RWPE1 (cell line): ENCODE data around the gene FAM107B.

Source experiments
- CTCF ChIA-PET: fragments of 350-600 bp; sonication (Branson Sonifier 250); formaldehyde crosslinking; extraction: SDS; loops from one replicate; lab custom pipeline; 2021; lab: Yijun Ruan, JAX
- POLR2A ChIA-PET: fragments of 400-600 bp; formaldehyde crosslinking; extraction: SDS; loops from one replicate; lab custom pipeline; 2020; ENCODE audit warnings: antibody characterized with exemption; ENCODE audit not compliant: low non-redundant PET; lab: Yijun Ruan, JAX
- DNase-seq: peaks from one replicate; pipeline ENCODE4 v3.0.0; 2012; ENCODE audit warnings: low spot score
- H3K27ac ChIP-seq: fragments of 450-650 bp; 2 replicates; pipeline ENCODE4 v1.5.1; 2017
- CTCF ChIP-seq: fragments of 450-650 bp; conservative IDR thresholded peaks from 2 replicates; pipeline ENCODE4 v1.5.1; 2017; ENCODE audit warnings: low read depth, mild to moderate bottlenecking

The FAM107B gene

GRCh38 chr10:14625192-14625631 lies 149.5 kb downstream of the FAM107B start:
- H3K27ac ChIP-seq, result no peak overlapping the region
- ChIA-PET POLR2A (no interaction called here), CTCF (interaction anchor here (0.6 kb wide), 1 partner anchor 75 kb away, joined by 6 read pairs; no protein-coding TSS in a partner anchor)
- no peak for DNase-seq
- TF ChIP-seq CTCF, result no peak

- CTCF ChIA-PET, result interaction anchor here (0.6 kb wide), 1 partner anchor 74 kb away, joined by 6 read pairs; no protein-coding TSS in a partner anchor
- POLR2A ChIA-PET, result no interaction called here
- DNase-seq, result no peak
Observed at GRCh38 chr10:14624600-14624999, 150.1 kb downstream of the FAM107B start.

GRCh38 chr10:14623931-14624330 lies 150.8 kb downstream of the FAM107B start:
- ChIA-PET CTCF (no interaction called here), POLR2A (no interaction called here)
- no peak overlapping the region for H3K27ac ChIP-seq
- no peak for TF ChIP-seq CTCF
- no peak for DNase-seq

More at GRCh38 chr10:14624600-14624999, 150.1 kb downstream of the FAM107B start:
- TF ChIP-seq CTCF, result no peak
- no peak overlapping the region for H3K27ac ChIP-seq

GRCh38 chr10:14621037-14621436 lies 153.7 kb downstream of the FAM107B start:
- TF ChIP-seq CTCF, result no peak
- no peak overlapping the region for H3K27ac ChIP-seq
- DNase-seq, result no peak
- POLR2A ChIA-PET, result no interaction called here
- CTCF ChIA-PET, result no interaction called here

GRCh38 chr10:14618674-14619073 lies 156.0 kb downstream of the FAM107B start:
- DNase-seq, result no peak
- H3K27ac ChIP-seq, result no peak overlapping the region
- TF ChIP-seq CTCF, result no peak
- ChIA-PET CTCF (interaction anchor here (0.6 kb wide), 1 partner anchor 8 kb away, joined by 3 read pairs; no protein-coding TSS in a partner anchor), POLR2A (no interaction called here)

GRCh38 chr10:14617852-14618251 lies 156.8 kb downstream of the FAM107B start:
- DNase-seq, result peak; percentile 84
- ChIA-PET POLR2A (no interaction called here), CTCF (no interaction called here)
- TF ChIP-seq CTCF, result no peak
- H3K27ac ChIP-seq, result no peak overlapping the region
